Measurements from ENCODE around the gene HDAC11. TPM values are rescaled to one million over a fixed set of nuclear protein-coding genes. Genes with fewer than 3 reads are reported as not detected.

Gene HDAC11
- total and polyA plus RNA-seq, 9 of the 15 experiments (the other 6 are each of a cell fraction or from before 2014, with no cell fraction given): 0.60 to 6.0 (median 4.5) TPM

DNA sequence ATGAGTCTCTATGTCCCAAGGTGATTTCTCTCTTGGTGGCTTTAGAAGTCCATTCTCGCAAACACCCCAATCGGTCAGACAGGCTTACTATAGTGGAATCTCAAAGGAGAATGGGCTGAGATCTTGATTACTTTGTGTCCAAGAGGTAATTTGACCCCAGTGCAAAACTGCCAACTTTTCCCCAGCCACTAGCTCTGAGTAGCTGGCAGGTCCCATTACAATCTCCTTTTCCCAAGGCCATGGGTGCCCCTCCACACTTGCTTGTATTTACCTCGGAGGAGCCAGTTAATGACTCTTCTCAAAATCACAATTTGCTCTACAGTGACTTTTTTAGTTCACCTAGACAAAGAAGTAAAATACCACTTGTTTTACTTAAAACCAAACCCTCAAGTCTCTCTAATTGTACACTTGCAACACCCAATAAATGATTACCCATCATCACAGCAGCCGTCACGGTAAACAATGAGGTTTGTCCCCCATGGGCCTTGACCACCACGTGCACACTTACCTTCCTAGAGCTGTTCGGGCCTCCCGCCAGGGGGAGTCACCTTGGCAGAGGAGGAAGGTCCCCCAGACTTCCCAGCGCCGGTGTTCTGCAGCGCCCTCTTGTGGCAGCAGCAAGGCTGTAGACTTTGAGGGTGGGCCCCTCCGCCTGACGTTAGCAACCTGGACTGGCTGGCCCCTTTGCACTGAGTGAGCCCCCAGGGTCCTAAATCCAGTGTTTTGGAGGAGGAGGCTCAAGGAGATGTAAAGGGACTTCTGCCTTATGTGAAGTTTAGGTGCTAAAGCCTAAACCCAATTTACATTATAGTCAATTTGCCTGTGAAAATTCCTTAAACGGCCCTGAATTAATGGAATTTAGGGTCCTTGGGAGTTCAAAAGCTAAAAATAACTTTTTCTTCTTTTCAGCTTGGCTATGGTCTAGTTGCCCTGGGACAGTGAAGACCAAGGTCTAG, 18.7 kb upstream of the HDAC11 start (continued):
- TF ChIP-seq ARNT (IDR thresholded peaks at IDR 0.05) (peak in 1 of 2 experiments; percentile 74; a peak in 2 of 4 replicates), CC2D1A (IDR thresholded peaks at IDR 0.05) (peak; percentile 77), MEF2D (tag; conservative IDR thresholded peaks at IDR 0.05; ENCODE audit: low read depth) (no peak), HDAC2 (IDR thresholded peaks at IDR 0.05) (0 out of 2 replicates have a peak, but pooled peaks have one; percentile 30), NONO (IDR thresholded peaks at IDR 0.05; ENCODE audit: low read depth in 2 of 2, low read length in 1 of 2) (no peak), JUND (IDR thresholded peaks at IDR 0.05; ENCODE audit: borderline replicate concordance, low read depth, low read length) (peak; percentile 47), JUND (tag; IDR thresholded peaks at IDR 0.05; ENCODE audit: borderline replicate concordance, low read depth, low read length) (no peak; the same call in 2 of the 3 replicates), PTTG1 (tag; IDR thresholded peaks at IDR 0.05; ENCODE audit: low read depth) (no peak), FOXK2 (conservative IDR thresholded peaks at IDR 0.05 in 1 of 2, IDR thresholded peaks at IDR 0.05 in 1 of 2; ENCODE audit: low read depth in 2 of 2) (no peak), ZFX (CRISPR knock-in tag; IDR thresholded peaks at IDR 0.05) (peak; percentile 46), MYNN (IDR thresholded peaks at IDR 0.05) (0 out of 2 replicates have a peak, but pooled peaks have one; percentile 17), MYNN (CRISPR knock-in tag; IDR thresholded peaks at IDR 0.05) (no peak), SMC3 (conservative IDR thresholded peaks at IDR 0.05; ENCODE audit: insufficient read depth, low read depth, low read length) (peak; percentile 94), SNIP1 (IDR thresholded peaks at IDR 0.05; ENCODE audit: low read depth) (peak; percentile 45; the same call in 1 of the 2 replicates), SRF (CRISPR knock-in tag; IDR thresholded peaks at IDR 0.05) (0 out of 4 replicates have a peak, but pooled peaks of 1 of the 2 experiments have one; percentile 13), ZFP36 (IDR thresholded peaks at IDR 0.05; ENCODE audit: low read depth, low read length, partially characterized antibody) (peak; percentile 18)
- TF ChIP-seq, protein P1, sequence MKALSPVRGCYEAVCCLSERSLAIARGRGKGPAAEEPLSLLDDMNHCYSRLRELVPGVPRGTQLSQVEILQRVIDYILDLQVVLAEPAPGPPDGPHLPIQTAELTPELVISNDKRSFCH (CRISPR knock-in tag; IDR thresholded peaks at IDR 0.05): no peak
- TF ChIP-seq, protein P1 (tag; IDR thresholded peaks at IDR 0.05): no peak
- TF ChIP-seq, protein P2, sequence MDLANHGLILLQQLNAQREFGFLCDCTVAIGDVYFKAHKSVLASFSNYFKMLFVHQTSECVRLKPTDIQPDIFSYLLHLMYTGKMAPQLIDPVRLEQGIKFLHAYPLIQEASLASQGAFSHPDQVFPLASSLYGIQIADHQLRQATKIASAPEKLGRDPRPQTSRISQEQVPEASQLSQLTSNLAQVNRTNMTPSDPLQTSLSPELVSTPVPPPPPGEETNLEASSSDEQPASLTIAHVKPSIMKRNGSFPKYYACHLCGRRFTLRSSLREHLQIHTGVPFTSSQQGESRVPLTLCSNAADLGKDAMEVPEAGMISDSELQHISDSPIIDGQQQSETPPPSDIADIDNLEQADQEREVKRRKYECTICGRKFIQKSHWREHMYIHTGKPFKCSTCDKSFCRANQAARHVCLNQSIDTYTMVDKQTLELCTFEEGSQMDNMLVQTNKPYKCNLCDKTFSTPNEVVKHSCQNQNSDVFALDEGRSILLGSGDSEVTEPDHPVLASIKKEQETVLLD (IDR thresholded peaks at IDR 0.05): peak; percentile 44; the same call in 1 of the 2 replicates
- TF ChIP-seq, protein P3, sequence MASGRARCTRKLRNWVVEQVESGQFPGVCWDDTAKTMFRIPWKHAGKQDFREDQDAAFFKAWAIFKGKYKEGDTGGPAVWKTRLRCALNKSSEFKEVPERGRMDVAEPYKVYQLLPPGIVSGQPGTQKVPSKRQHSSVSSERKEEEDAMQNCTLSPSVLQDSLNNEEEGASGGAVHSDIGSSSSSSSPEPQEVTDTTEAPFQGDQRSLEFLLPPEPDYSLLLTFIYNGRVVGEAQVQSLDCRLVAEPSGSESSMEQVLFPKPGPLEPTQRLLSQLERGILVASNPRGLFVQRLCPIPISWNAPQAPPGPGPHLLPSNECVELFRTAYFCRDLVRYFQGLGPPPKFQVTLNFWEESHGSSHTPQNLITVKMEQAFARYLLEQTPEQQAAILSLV (tag; IDR thresholded peaks at IDR 0.05): no peak
- TF ChIP-seq, protein P4, sequence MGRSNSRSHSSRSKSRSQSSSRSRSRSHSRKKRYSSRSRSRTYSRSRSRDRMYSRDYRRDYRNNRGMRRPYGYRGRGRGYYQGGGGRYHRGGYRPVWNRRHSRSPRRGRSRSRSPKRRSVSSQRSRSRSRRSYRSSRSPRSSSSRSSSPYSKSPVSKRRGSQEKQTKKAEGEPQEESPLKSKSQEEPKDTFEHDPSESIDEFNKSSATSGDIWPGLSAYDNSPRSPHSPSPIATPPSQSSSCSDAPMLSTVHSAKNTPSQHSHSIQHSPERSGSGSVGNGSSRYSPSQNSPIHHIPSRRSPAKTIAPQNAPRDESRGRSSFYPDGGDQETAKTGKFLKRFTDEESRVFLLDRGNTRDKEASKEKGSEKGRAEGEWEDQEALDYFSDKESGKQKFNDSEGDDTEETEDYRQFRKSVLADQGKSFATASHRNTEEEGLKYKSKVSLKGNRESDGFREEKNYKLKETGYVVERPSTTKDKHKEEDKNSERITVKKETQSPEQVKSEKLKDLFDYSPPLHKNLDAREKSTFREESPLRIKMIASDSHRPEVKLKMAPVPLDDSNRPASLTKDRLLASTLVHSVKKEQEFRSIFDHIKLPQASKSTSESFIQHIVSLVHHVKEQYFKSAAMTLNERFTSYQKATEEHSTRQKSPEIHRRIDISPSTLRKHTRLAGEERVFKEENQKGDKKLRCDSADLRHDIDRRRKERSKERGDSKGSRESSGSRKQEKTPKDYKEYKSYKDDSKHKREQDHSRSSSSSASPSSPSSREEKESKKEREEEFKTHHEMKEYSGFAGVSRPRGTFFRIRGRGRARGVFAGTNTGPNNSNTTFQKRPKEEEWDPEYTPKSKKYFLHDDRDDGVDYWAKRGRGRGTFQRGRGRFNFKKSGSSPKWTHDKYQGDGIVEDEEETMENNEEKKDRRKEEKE (IDR thresholded peaks at IDR 0.05; ENCODE audit: borderline replicate concordance in 1 of 2, control insufficient read depth in 1 of 2, low read depth in 2 of 2, low read length in 1 of 2): 0 out of 4 replicates have a peak, but pooled peaks of 1 of the 2 experiments have one; percentile 28

All from K562 (cell line).